ENCODE results near the gene SRD5A3. TPM values are rescaled to one million over a fixed set of nuclear protein-coding genes. Genes with fewer than 3 reads are reported as not detected.

Gene SRD5A3
- total RNA-seq, 1 experiment from 2014 or later: 17.0 TPM

DNA sequence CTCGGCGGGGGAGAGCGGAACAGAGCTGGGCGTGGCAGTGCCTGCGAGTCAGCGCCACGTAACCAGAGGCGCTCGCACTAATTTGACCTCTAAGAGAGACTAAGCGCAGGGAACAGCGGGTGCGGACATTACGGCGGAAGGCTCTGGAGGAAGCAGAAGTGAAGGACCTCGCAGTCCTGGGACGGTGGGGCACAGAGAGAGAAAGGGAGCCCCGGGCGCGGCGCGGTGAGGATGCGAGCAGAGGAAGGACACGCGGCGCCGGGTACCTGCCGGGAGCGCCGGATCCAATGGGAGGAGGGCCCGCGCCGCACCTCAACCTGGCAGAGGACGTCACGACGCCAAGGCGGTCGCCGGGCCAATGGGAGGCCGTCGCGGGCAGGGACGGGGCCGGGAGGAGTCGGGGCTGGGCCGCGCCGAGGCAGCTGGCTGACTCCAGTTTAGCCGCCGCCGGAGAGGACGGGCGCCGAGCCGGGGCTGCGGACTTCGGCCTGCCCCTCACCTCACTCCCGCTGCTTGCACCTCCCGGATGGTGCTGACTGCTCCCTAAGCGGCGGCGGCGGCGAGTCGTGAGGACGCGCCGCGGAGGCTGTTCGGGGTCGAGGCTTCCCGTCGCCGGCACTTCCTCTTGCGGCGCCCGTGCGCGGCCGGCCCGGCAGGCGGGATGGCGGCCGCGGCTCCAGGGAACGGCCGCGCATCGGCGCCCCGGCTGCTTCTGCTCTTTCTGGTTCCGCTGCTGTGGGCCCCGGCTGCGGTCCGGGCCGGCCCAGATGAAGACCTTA is 49.7 kb downstream of the SRD5A3 start, which contains the start of gene TMEM165:
TMEM165 (plus strand) TSS at position 429 of the 779 bp plus-strand sequence; CDS start at position 662, 233 bp downstream.
- Histone ChIP-seq H3K4me1 (ENCODE audit: control insufficient read depth, insufficient read depth, low read length) (peaks cover 9% of the 10 kb centered on the region), H3K27me3 (ENCODE audit: control insufficient read depth, insufficient read depth, low read length) (no peaks in the 10 kb centered on the region), H3K4me3 (ENCODE audit: low read depth in 2 of 2, low read length in 2 of 2) (peak within 1 kb of the TSS; percentile 79 to 93), H3K9me3 (ENCODE audit: control insufficient read depth, insufficient read depth, low read depth, low read length) (no peaks in the 10 kb centered on the region), H3K27ac (ENCODE audit: low read length) (peak within 1 kb of the TSS; percentile 83), H3K36me3 (ENCODE audit: control insufficient read depth, insufficient read depth, low read length) (peaks cover 2% of the 10 kb centered on the region)
- intact Hi-C loops (cut with micrococcal nuclease; ENCODE audit: unreplicated experiment): loop anchor here (5.0 kb wide), 1 partner anchor 48 kb away; the partner anchor contains the start of gene SRD5A3
- BruUV-seq (replicated peaks): no TSS peak
- ATAC-seq (peak; percentile 99), DNase-seq (ENCODE audit: low read depth, low spot score) (no peak)
- in situ Hi-C loops (cut with HindIII; ENCODE audit: low pct_unique_long_range_greater_than_20kb, low sequenced_read_pairs): no loop called here
- peak; percentile 68; the same call in 1 of the 2 replicates for TF ChIP-seq SIN3A (IDR thresholded peaks at IDR 0.05; ENCODE audit: borderline replicate concordance, insufficient read depth, low read depth, low read length)
- TF ChIP-seq, protein P1, sequence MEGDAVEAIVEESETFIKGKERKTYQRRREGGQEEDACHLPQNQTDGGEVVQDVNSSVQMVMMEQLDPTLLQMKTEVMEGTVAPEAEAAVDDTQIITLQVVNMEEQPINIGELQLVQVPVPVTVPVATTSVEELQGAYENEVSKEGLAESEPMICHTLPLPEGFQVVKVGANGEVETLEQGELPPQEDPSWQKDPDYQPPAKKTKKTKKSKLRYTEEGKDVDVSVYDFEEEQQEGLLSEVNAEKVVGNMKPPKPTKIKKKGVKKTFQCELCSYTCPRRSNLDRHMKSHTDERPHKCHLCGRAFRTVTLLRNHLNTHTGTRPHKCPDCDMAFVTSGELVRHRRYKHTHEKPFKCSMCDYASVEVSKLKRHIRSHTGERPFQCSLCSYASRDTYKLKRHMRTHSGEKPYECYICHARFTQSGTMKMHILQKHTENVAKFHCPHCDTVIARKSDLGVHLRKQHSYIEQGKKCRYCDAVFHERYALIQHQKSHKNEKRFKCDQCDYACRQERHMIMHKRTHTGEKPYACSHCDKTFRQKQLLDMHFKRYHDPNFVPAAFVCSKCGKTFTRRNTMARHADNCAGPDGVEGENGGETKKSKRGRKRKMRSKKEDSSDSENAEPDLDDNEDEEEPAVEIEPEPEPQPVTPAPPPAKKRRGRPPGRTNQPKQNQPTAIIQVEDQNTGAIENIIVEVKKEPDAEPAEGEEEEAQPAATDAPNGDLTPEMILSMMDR (IDR thresholded peaks at IDR 0.05): no peak
- peak; percentile 70 for TF ChIP-seq POLR2AphosphoS5 (IDR thresholded peaks at IDR 0.05; ENCODE audit: low read depth, low read length)
- ChIA-PET CTCF (no interaction called here), POLR2A (no interaction called here)

DNA sequence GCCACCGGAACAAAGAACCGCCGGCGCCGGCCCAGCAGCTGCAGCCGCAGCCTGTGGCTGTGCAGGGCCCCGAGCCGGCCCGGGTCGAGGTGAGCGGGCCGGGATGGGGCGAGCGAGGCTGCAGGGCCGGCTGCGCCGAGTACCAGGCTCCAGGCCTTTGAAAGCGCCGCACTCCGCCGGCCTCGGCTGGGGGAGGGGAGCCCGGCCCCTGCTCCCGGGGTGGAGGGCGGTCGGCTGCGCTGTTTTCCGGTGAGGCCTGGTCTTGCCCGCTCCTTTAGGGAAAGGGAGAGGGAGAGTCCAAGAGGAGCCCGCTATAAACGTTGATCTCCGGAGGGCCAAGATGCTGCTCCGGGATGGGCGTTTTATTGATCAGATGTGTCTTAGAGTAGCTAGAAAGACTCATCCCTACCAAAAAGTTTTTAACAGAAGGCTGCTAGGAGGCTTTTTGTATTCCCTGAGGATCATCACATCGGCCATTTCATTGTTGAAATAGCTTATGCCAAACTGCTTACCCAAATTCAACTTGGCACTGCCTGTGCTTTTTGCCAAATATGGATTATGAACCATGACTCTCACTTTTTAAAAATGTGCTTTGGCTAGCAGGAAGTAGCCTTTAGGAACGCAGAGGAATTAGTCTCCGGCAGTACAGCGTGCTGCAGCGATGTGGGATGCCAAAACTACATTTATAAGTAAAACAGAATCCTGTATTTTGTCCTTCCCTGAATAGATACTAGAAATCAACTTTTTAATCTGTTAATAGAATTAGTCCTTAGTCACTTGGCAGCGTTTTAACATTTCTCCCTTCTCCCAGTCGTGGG is 50.5 kb downstream of the SRD5A3 start:
- peak overlapping the region; percentile 78 for H3K27ac ChIP-seq (ENCODE audit: low read length)
- H3K9me3 ChIP-seq (ENCODE audit: control insufficient read depth, insufficient read depth, low read depth, low read length): no peaks in the 10 kb centered on the region
- intact Hi-C loops (cut with micrococcal nuclease; ENCODE audit: unreplicated experiment): loop anchor here (5.0 kb wide), 1 partner anchor 49 kb away; the partner anchor contains the start of gene SRD5A3
- peaks cover 2% of the 10 kb centered on the region for H3K36me3 ChIP-seq (ENCODE audit: control insufficient read depth, insufficient read depth, low read length)
- no peaks in the 10 kb centered on the region for H3K27me3 ChIP-seq (ENCODE audit: control insufficient read depth, insufficient read depth, low read length)
- POLR2A ChIA-PET: no interaction called here
- TF ChIP-seq, protein P2, sequence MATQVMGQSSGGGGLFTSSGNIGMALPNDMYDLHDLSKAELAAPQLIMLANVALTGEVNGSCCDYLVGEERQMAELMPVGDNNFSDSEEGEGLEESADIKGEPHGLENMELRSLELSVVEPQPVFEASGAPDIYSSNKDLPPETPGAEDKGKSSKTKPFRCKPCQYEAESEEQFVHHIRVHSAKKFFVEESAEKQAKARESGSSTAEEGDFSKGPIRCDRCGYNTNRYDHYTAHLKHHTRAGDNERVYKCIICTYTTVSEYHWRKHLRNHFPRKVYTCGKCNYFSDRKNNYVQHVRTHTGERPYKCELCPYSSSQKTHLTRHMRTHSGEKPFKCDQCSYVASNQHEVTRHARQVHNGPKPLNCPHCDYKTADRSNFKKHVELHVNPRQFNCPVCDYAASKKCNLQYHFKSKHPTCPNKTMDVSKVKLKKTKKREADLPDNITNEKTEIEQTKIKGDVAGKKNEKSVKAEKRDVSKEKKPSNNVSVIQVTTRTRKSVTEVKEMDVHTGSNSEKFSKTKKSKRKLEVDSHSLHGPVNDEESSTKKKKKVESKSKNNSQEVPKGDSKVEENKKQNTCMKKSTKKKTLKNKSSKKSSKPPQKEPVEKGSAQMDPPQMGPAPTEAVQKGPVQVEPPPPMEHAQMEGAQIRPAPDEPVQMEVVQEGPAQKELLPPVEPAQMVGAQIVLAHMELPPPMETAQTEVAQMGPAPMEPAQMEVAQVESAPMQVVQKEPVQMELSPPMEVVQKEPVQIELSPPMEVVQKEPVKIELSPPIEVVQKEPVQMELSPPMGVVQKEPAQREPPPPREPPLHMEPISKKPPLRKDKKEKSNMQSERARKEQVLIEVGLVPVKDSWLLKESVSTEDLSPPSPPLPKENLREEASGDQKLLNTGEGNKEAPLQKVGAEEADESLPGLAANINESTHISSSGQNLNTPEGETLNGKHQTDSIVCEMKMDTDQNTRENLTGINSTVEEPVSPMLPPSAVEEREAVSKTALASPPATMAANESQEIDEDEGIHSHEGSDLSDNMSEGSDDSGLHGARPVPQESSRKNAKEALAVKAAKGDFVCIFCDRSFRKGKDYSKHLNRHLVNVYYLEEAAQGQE (IDR thresholded peaks at IDR 0.05; ENCODE audit: insufficient read depth in 1 of 2, low read depth in 2 of 2, low read length in 1 of 2): no peak
- TF ChIP-seq, protein P1 (IDR thresholded peaks at IDR 0.05): no peak
- peak; percentile 72 for TF ChIP-seq TCF7L2 (IDR thresholded peaks at IDR 0.05; ENCODE audit: low read depth, low read length)
- H3K4me3 ChIP-seq (ENCODE audit: low read depth in 2 of 2, low read length in 2 of 2): peak overlapping the region; percentile 79 to 93
- BruUV-seq (replicated peaks): no TSS peak
- CTCF ChIA-PET: no interaction called here
- in situ Hi-C loops (cut with HindIII; ENCODE audit: low pct_unique_long_range_greater_than_20kb, low sequenced_read_pairs): no loop called here
- H3K4me1 ChIP-seq (ENCODE audit: control insufficient read depth, insufficient read depth, low read length): peaks cover 9% of the 10 kb centered on the region
- DNase-seq (ENCODE audit: low read depth, low spot score) (no peak), ATAC-seq (peak; percentile 54)
